Parathyroid adenoma (tissue), 2 donors: ENCODE measurements around the gene MBOAT1.

Experiments used
- H2AFZ ChIP-seq: fragments of 300-600 bp; sonication (generic); one replicate; pipeline ENCODE4 v1.7.0; 2017; ENCODE audit warnings: antibody characterized with exemption, mild to moderate bottlenecking
- H3K27ac ChIP-seq: fragments of 300-600 bp; sonication (generic); one replicate; pipeline ENCODE4 v1.7.0; 2017
- H3K27me3 ChIP-seq: fragments of 300-600 bp; sonication (generic); one replicate; pipeline ENCODE4 v1.7.0; 2017; ENCODE audit warnings: low read length; ENCODE audit not compliant: control insufficient read depth, insufficient read depth
- H3K36me3 ChIP-seq: fragments of 300-600 bp; sonication (generic); one replicate; pipeline ENCODE4 v1.7.0; 2017; ENCODE audit warnings: low read length; ENCODE audit not compliant: control insufficient read depth, insufficient read depth
- H3K4me1 ChIP-seq: fragments of 300-600 bp; sonication (generic); one replicate; pipeline ENCODE4 v1.7.0; 2017; ENCODE audit warnings: control low read depth
- H3K4me2 ChIP-seq: fragments of 300-600 bp; sonication (generic); one replicate; pipeline ENCODE4 v1.7.0; 2017; ENCODE audit warnings: low read length
- H3K4me3 ChIP-seq: fragments of 300-600 bp; sonication (generic); one replicate; pipeline ENCODE4 v1.7.0; 2017; ENCODE audit warnings: low read depth, low read length
- H3K79me2 ChIP-seq: fragments of 300-600 bp; sonication (generic); one replicate; pipeline ENCODE4 v1.7.0; 2017; ENCODE audit warnings: control low read depth
- H3K9ac ChIP-seq: fragments of 300-600 bp; sonication (generic); one replicate; pipeline ENCODE4 v1.7.0; 2017; ENCODE audit warnings: mild to moderate bottlenecking
- H3K9me3 ChIP-seq: fragments of 300-600 bp; sonication (generic); one replicate; pipeline ENCODE4 v1.7.0; 2017; ENCODE audit warnings: low read length; ENCODE audit not compliant: control insufficient read depth
- TF ChIP-seq, protein P1 (sequence below): fragments of 300-600 bp; sonication (generic); IDR thresholded peaks from one replicate; pipeline ENCODE4 v1.7.0; 2017; ENCODE audit warnings: antibody characterized with exemption, mild to moderate bottlenecking
- donor health status: primary hyperparathyroidism.

The MBOAT1 gene

DNA sequence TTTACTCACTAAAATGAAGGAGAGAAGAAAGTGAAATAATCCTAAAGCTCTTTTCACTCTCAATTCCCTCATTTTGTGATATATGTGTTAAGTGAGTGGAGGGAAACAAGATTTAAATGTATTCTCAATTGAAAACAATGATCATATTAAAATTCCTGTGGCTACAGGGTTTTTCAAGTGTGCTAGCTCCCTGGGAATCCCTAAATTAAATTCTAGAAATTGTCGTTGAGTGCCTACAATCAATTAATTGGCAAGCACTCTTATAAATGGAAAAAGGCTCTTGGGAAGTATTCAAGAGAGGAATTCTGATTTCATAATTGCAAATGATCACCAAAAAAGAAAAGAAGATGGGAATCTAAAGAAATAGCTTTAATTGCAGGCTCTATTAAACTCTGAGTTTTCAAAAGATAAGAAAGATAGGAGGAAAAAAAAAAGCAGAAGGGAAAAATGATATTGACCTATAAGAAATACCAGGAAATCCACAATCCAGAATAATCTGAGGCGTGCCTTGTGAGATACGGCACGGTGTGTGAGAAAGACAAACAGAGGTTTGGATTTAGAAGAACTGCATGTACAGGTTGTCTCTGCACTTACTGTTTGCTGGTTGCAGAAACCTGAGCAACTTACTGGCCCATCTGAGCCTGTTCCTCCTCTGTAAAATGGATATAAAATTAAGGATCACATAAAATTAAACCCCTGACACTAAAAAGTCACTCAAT is 18.3 kb upstream of the MBOAT1 start:
- Histone ChIP-seq H3K36me3 (no peaks in the 10 kb centered on the region), H3K9ac (no peak overlapping the region), H3K27me3 (no peaks in the 10 kb centered on the region), H3K9me3 (no peaks in the 10 kb centered on the region), H3K79me2 (no peaks in the 10 kb centered on the region), H3K4me3 (no peak overlapping the region), H2AFZ (no peak overlapping the region), H3K4me2 (no peak overlapping the region), H3K4me1 (no peaks in the 10 kb centered on the region), H3K27ac (no peak overlapping the region)
- TF ChIP-seq, protein P1, sequence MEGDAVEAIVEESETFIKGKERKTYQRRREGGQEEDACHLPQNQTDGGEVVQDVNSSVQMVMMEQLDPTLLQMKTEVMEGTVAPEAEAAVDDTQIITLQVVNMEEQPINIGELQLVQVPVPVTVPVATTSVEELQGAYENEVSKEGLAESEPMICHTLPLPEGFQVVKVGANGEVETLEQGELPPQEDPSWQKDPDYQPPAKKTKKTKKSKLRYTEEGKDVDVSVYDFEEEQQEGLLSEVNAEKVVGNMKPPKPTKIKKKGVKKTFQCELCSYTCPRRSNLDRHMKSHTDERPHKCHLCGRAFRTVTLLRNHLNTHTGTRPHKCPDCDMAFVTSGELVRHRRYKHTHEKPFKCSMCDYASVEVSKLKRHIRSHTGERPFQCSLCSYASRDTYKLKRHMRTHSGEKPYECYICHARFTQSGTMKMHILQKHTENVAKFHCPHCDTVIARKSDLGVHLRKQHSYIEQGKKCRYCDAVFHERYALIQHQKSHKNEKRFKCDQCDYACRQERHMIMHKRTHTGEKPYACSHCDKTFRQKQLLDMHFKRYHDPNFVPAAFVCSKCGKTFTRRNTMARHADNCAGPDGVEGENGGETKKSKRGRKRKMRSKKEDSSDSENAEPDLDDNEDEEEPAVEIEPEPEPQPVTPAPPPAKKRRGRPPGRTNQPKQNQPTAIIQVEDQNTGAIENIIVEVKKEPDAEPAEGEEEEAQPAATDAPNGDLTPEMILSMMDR = no peak

DNA sequence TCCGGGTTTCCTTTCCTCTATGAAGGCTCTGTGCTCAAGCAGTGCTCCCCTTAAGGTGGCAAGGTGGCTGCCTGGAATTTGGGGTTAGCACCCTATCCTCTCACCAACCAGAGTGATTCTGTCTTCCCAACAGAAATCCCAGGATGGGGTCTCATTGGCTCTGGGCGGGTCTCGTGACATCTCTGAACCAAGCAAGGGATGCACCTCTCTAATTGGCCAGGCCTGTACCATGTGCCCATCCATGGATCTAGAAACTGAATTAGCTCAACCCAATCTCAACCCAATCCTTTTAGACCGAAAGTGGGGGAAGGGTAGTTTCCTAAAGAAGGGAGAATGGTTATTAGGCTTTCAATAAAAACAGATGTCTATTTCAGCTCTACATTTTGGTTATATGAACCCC is 17.6 kb upstream of the MBOAT1 start:
- no peak overlapping the region for H3K9ac ChIP-seq
- no peak overlapping the region for H3K4me2 ChIP-seq
- H3K4me3 ChIP-seq = no peak overlapping the region
- H3K27ac ChIP-seq = no peak overlapping the region
- H2AFZ ChIP-seq = no peak overlapping the region
- H3K4me1 ChIP-seq = no peaks in the 10 kb centered on the region
- H3K79me2 ChIP-seq = no peaks in the 10 kb centered on the region
- no peaks in the 10 kb centered on the region for H3K27me3 ChIP-seq
- TF ChIP-seq, protein P1 = no peak
- no peaks in the 10 kb centered on the region for H3K9me3 ChIP-seq
- H3K36me3 ChIP-seq = no peaks in the 10 kb centered on the region

DNA sequence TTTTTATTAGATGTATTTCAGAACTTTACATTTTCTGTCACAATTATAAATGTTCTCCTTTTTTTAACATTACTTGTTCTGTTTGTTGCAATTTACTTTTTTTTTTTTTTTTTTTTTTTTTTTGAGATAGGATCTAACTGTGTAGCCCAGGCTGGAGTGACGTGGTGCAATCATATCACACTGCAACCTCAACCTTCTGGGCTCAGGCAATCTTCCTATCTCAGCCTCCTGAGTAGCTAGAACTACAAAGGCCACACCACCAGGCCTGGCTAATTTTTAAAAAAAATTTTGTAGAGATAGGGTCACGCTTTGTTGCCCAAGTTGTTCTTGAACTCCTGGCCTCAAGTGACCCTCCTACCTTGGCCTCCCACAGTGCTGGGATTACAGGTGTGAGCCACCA is 15.1 kb upstream of the MBOAT1 start:
- TF ChIP-seq, protein P1 = no peak
- Histone ChIP-seq H3K9ac (no peak overlapping the region), H3K4me3 (no peak overlapping the region), H3K27ac (no peak overlapping the region), H3K79me2 (no peaks in the 10 kb centered on the region), H3K27me3 (no peaks in the 10 kb centered on the region), H3K36me3 (no peaks in the 10 kb centered on the region), H3K4me1 (no peaks in the 10 kb centered on the region), H3K9me3 (no peaks in the 10 kb centered on the region), H3K4me2 (no peak overlapping the region), H2AFZ (no peak overlapping the region)

DNA sequence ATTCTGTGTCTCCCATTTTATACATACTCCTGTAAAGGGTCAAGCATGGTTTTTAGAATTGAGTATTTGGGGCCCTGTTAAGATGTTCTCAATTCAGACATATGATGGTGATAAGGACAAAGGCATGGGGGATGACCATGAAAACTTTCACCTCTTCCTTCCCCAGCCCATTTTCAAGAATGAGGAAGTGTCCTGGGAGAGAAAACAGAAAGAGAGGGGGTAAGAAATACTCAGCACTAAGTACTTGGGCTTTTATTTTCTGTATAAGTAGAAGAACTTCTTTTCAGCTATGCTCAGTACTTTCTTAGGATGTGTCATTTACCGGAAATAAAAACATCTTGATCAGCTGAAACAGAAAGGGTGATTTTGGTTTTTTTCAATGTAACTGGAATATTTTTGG is 10.9 kb upstream of the MBOAT1 start:
- no peak overlapping the region for H2AFZ ChIP-seq
- no peak overlapping the region for H3K4me2 ChIP-seq
- no peak overlapping the region for H3K27ac ChIP-seq
- TF ChIP-seq, protein P1 = no peak
- no peaks in the 10 kb centered on the region for H3K4me1 ChIP-seq
- no peaks in the 10 kb centered on the region for H3K36me3 ChIP-seq
- H3K27me3 ChIP-seq = no peaks in the 10 kb centered on the region
- H3K9ac ChIP-seq = no peak overlapping the region
- no peaks in the 10 kb centered on the region for H3K79me2 ChIP-seq
- no peak overlapping the region for H3K4me3 ChIP-seq
- no peaks in the 10 kb centered on the region for H3K9me3 ChIP-seq

DNA sequence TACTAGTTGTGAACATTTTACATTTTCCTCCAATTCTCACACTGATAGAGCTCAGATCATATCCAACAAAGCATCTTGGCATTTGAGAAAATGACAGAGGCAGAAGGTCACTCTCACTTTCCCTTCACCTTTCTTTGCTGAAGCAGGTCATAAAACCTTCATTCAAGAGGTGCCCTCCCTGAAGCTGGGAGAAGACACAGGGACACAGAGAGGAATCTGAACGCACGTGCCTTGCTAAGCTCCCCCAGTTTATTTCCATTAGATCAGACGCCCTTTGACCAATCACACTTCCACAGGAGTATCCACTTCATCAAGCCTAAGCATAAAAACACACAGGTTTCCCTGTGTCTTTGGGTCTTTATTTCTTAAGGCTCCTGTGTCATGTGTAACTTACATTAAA is 9.2 kb upstream of the MBOAT1 start:
- TF ChIP-seq, protein P1 = no peak
- H3K27me3 ChIP-seq = no peaks in the 10 kb centered on the region
- no peaks in the 10 kb centered on the region for H3K4me1 ChIP-seq
- no peak overlapping the region for H3K4me3 ChIP-seq
- H3K9me3 ChIP-seq = no peaks in the 10 kb centered on the region
- H3K36me3 ChIP-seq = no peaks in the 10 kb centered on the region
- H2AFZ ChIP-seq = no peak overlapping the region
- no peak overlapping the region for H3K9ac ChIP-seq
- H3K79me2 ChIP-seq = no peaks in the 10 kb centered on the region
- no peak overlapping the region for H3K27ac ChIP-seq
- no peak overlapping the region for H3K4me2 ChIP-seq
